ENCODE data around the gene C19orf25. TPM values are rescaled to one million over a fixed set of nuclear protein-coding genes. Genes with fewer than 3 reads are reported as not detected.
A peak's percentile ranks its signal among the peaks of the same experiment; 100 is the strongest.
"Not testable (repeated sequence)": the region's sequence is repeated elsewhere in the genome, so short reads cannot be mapped to it uniquely, and the experiment has no call there.

Gene C19orf25
- 36.0 and 41.9 TPM in 2 replicates for total RNA-seq

DNA sequence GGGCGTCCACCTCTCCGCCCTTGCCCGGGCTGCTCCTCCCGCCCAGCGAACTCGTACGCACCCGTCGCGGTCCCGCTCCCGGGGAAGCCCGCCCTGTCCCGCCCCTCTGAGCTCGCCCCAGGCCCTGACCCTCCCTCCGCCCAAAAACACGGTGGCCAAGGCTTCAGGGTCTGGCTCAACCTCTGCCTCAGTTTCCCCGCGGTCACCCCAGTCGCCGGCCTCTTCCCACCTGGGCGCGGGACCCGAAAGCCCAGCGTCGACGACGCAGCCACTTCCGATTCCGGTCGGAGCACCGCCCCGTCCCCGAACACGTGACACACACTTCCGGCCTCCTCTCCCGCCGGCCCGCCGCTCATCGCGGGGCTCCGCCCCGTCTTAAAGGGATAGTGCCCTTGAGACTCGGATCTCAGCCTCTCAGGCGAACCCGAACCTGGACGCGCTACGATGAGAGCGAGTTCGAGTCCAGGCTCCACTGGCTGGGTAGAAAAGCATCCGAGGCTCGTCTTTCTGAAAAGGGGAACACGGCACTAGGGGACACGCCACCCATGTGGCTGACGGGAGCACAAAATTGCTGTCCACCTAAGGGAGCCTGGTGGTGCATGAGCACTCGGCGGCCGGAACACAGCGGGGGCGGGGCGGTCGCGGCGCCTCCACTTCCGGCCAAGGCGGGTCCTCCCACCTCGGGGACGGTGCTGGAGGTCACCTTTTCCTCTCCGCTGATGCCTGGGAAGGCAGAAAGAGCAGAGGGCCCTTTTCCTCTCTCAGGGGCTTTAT is at the start of gene C19orf25:
Gene C19orf25 (minus strand): TSS at position 282 of the 774 bp plus-strand sequence. CDS start 312 bp downstream, outside the sequence.
- DNase-seq (ENCODE audit: extremely low read depth, low read depth, low spot score): peak; percentile 52

DNA sequence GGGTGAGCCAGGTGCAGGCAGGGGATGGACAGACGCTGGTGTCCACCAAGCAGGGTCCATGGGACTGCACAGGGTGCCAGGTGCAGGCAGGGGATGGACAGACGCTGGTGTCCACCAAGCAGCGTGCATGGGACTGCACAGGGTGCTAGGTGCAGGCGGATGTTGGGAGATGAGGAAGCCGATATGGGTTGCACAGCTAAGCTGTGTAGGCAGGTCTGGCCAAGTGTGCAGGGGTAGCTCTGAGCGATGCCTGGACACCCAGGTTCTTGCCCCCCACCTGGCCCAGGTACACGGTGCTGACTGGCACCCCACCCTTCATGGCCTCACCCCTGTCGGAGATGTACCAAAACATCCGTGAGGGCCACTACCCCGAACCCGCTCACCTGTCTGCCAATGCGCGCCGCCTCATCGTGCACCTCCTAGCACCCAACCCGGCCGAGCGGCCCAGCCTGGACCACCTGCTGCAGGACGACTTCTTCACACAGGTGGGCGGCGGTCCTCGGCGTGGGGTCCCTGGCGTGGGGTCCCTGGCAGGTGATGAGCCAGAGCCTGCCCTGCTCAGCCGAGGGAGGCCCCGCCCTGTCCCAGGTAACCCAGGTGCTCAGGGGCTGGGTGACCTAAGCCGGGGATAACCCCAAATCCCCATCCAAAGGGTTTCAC is 48.8 kb upstream of the C19orf25 start:
- no peak for DNase-seq (ENCODE audit: extremely low read depth, low read depth, low spot score)

GRCh38 chr19:1526979-1527649 is 48.1 kb upstream of the C19orf25 start:
- DNase-seq (ENCODE audit: extremely low read depth, low read depth, low spot score): no peak

- no peak for DNase-seq (ENCODE audit: extremely low read depth, low read depth, low spot score)
These were observed 47.2 kb upstream of the C19orf25 start for GRCh38 chr19:1526066-1526778.

DNA sequence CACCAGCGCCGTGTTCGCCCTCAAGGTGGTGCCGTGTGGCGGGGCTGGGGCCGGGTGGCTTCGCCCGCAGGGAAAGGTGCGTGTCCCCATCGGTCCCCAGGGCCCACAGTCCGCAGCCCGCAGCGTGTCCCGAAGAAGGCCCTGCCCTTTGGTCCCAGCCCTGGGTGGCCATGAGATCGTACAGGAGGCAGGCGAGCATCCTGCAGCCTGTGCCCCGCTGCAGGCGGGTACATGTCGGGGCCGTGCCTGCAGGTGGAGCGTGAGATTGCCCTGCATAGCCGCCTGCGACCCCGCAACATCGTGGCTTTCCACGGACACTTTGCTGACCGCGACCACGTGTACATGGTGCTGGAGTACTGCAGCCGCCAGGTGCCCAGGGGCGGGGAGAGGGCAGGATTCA is 46.3 kb upstream of the C19orf25 start:
- no peak for DNase-seq (ENCODE audit: extremely low read depth, low read depth, low spot score)

DNA sequence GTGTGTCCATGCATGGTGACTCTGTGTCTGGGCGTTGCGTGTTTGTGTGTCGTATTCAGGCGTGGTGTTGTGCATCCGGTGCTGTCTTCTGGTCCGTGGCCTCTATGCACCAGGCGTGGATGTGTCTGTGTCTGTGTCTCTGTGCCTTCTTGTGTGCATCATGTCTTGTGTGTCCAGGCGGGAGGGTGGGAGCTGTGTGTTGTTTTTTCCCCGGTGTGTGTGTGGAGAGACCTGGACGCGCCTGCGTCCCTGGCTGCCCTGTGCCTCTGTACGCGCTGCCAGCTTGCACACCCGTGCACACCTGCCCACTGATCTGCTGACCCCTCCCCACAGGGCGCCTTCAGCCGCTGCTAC is 45.9 kb upstream of the C19orf25 start:
- DNase-seq (ENCODE audit: extremely low read depth, low read depth, low spot score): no peak

DNA sequence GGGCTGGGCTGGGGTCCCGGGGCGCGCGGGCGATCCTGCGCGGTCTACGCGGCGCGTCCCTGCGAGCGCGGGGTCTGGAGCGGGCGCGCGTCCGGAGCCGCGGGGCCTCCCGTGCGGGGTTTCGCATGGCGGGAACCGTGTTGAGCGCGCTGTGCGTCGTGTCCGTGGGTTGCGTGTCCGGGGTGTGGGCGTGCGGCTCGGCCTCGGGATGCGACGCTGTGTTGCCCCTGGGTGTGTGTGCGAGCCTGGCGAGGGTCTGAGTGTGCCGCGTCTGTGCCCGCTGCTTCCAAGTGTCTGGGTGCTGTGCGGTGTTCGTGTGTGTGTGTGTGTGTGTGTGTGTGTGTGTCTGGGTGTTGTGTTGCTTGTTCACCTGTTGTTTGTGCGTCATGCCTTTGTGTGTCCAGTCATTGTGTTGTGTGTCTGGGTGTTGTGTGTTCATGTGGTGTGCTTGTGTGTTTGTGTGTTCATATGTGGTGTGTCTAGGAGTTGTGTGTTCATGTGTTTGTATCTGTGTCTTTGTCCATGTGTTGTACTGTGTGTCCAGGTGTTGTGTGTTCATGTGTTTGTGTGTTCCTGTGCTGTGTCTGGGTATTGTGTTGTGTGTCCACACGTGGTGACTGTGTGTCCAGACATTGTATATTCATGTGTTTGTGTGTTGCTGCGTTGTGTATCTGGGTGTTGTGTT is 45.4 kb upstream of the C19orf25 start:
- DNase-seq (ENCODE audit: extremely low read depth, low read depth, low spot score): no peak

GRCh38 chr19:1523412-1524286 is 44.6 kb upstream of the C19orf25 start, which contains the start of gene PLK5:
TSS of gene PLK5 (plus strand) at chr19:1524077. CDS start at chr19:1526997, 2,920 bp downstream.
- DNase-seq (ENCODE audit: extremely low read depth, low read depth, low spot score): no peak

- DNase-seq (ENCODE audit: extremely low read depth, low read depth, low spot score): no peak
These were observed 43.8 kb upstream of the C19orf25 start for GRCh38 chr19:1522838-1523237.

DNA sequence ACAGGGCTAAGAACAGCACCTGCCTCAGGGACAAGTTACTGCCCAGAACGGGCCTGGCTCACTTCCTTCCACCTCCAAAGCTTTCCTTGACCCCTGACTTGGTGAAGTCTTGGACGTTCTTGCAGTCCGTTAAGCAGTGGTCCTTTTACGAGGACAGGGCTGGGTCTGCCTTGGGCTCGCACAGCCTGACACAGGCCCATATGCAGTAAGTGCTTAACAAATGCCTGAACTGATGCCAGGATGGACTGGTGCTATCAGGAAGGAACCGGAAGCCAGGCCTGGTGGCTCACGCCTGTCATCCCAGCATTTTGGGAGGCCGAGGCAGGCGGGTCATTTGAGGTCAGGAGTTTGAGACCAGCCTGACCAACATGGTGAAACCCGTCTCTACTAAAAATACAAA is 43.0 kb upstream of the C19orf25 start:
- no peak for DNase-seq (ENCODE audit: extremely low read depth, low read depth, low spot score)

GRCh38 chr19:1521636-1522035 is 42.6 kb upstream of the C19orf25 start:
- DNase-seq (ENCODE audit: extremely low read depth, low read depth, low spot score): no peak

DNA sequence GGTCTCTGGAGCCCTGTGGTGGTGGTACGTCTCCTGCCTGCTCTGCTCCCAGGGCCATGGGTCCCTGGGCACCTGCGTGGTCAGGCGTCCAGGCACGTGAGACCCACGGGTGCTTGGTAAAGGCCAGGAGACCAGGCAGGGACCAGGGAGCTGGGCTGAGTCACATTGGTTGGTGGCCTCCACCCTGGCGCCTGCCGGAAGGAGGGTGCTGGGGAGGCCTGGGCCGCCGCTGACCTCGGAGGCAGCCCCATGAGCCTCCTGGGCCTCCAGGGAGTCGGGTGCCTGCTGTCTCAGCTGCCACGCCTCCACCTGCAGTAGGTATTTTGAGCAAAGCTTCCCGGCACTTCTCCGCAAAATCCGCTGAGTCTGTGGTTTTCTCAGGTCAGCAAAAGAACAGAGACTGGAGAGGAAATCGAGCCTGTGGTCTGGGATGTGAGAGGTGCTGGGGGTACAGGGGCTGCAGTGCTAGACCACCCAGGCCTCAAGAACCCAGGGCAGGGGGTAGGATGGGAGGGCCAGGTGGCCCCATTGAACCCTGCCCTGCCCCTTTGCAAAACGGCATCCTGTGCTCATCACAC is 41.3 kb upstream of the C19orf25 start:
- no peak for DNase-seq (ENCODE audit: extremely low read depth, low read depth, low spot score)

- DNase-seq (ENCODE audit: extremely low read depth, low read depth, low spot score): not testable (repeated sequence)
These were observed 40.8 kb upstream of the C19orf25 start for GRCh38 chr19:1519802-1520201.

DNA sequence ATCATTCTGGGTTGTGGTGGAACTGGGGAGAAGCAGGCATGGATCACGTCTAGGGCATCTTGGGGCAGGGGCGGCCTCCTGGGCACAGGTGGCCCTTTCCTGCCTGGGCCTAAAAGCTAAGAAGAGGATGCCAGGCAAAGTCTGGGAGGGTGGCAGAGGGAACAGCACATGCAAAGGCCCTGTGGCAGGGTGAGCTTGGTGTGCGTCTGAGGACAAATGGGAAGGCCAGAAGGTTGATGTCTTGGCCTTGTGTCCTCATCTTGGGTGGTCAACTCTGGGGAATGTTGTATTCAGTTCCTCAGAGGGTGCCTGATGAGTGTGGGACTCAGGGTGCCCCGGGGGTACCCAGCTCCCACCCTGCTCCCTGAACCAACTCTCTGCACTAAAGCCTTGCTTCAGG is 39.5 kb upstream of the C19orf25 start:
- no peak for DNase-seq (ENCODE audit: extremely low read depth, low read depth, low spot score)

DNA sequence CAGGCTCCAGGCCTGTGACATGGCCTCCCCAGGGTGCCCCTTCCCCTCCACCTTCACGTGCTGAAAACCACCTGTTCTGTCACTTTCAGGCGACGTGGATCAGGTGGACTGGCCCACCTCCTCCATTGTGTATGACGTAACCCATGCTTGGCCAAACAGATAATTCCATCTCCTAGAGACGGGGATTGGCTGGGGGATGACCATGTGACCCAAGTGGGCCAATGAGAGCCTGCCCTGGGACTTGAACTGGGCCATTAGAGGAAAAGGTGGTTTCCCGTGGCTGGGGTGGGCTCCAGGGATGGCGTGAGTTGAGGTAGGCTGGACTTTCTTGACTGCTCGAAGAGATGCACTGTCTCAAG is 37.4 kb upstream of the C19orf25 start:
- DNase-seq (ENCODE audit: extremely low read depth, low read depth, low spot score): no peak

DNA sequence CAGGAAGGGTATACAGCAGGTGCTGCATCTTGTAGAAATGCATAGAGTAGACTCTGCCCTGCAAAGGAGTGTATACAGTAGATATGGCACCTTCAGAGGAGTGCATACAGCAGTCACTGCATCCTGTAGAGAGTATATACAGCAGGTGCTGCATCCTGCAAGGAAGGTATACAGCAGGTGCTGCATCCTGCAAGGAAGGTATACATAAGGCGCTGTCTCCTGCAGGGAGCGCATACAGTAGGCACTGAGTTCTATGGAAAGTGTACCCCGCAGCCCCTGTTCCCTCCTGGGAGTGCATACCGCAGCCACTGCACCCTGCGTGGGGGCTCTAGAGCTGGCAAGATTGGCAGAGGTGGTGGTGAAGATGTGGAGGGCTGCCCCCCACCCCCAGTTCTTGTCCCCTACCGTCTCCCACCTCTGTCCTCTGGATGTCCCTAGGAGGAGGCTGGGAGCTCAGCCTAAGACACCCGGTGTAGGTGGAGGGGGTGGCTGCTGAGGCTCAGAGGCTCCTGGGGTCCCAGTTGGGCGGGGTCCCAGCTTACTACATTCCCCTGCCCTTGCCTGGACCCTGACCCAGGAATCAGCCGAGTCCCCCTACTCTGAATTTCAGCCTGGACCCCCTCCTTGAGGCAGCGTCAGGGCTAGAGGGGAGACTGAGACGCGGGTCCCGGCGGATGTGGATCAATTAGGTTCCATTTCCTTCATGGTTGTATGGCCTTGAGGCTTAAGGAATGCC is 36.1 kb upstream of the C19orf25 start:
- no peak for DNase-seq (ENCODE audit: extremely low read depth, low read depth, low spot score)

DNA sequence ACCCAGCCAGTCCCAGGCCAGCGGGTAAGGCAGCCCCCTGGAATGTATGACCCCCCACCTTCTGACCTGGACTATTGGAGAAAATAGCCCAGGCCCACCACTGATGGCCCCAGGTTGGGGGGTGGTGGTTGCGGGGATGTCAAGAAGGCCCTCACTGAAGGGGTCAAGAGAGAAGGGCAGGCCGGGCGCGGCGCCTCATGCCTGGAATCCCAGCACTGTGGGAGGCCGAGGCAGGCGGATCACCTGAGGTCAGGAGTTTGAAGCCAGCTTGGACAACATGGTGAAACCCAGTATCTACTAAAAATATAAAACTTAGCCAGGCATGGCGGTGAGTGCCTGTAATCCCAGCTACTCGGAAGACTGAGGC is 35.3 kb upstream of the C19orf25 start:
- no peak for DNase-seq (ENCODE audit: extremely low read depth, low read depth, low spot score)

DNA sequence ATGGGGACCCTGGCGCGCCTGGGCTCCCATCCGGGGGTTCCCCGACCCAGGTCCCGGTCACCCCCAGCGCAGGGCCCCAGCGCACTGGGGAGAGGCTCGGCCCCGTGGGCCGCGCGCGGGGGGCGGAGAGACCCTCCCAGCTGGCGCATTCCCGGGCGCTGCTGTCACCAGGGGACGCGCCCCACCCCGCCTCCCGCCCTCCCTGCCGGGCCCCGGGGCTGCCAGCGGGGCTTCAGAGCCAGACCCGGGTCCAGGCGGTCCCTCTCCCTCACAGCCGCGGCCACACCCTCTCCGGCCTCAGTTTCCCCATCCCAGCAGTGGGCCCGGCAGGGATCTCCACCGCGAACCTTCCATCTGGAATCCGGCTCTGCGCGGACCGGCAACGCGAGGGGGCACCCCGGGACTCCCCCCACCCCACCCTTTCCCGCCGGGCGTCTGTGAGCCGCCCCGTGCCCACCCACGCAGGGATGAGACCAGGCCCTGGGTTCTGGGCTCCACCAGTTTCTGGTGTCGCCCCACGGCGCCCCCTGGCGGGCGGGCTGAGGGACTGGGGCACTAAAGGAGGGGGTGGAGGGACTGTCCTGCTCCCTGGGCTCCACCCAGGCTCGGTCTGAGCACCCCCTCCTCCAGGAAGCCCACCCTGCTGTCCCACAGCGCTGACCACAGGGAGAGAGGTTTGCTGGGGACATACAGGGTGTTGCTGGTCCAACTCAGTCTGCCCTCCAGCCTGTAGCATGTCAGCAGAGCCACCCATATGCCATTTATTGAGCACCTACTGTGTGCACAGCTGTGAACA is 34.7 kb upstream of the C19orf25 start:
- DNase-seq (ENCODE audit: extremely low read depth, low read depth, low spot score): no peak
